MM.1S (cell line): ENCODE measurements around the gene DALRD3.

Source experiments
- DNase-seq: peaks from one replicate; pipeline ENCODE4 v3.0.0-alpha.2; 2015
- H2AFZ ChIP-seq: fragments of 300-600 bp; sonication (generic); 2 replicates; pipeline ENCODE4 v1.6.0; 2016; ENCODE audit warnings: antibody characterized with exemption, low read length
- H3F3A ChIP-seq: fragments of 300-600 bp; sonication (generic); 2 replicates; pipeline ENCODE4 v1.6.1; 2016; ENCODE audit warnings: mild to moderate bottlenecking, antibody characterized with exemption, low read length, moderate library complexity, mixed read lengths; ENCODE audit not compliant: insufficient read depth
- H3K27ac ChIP-seq: fragments of 300-600 bp; sonication (generic); 2 replicates; pipeline ENCODE4 v1.5.1; 2016; ENCODE audit warnings: mild to moderate bottlenecking, low read length
- H3K27me3 ChIP-seq: fragments of 300-600 bp; sonication (generic); replicated peaks from 2 replicates; pipeline ENCODE4 v1.6.0; 2016; ENCODE audit warnings: low read length; ENCODE audit not compliant: insufficient read depth
- H3K36me3 ChIP-seq: fragments of 300-600 bp; sonication (generic); replicated peaks from 2 replicates; pipeline ENCODE4 v1.6.1; 2016; ENCODE audit warnings: mild to moderate bottlenecking, low read length, mixed read lengths; ENCODE audit not compliant: insufficient read depth
- H3K4me1 ChIP-seq: fragments of 300-600 bp; sonication (generic); 2 replicates; pipeline ENCODE4 v1.6.1; 2016; ENCODE audit warnings: low read length, mixed read lengths
- H3K4me2 ChIP-seq: fragments of 300-600 bp; sonication (generic); 2 replicates; pipeline ENCODE4 v1.6.0; 2016; ENCODE audit warnings: low read depth, low read length
- H3K4me3 ChIP-seq: fragments of 300-600 bp; sonication (generic); 2 replicates; pipeline ENCODE4 v1.5.1; 2016; ENCODE audit warnings: low read length, mixed read lengths
- H3K79me2 ChIP-seq: fragments of 300-600 bp; sonication (generic); 2 replicates; pipeline ENCODE4 v1.6.1; 2016; ENCODE audit warnings: mixed run types, low read length, mixed read lengths
- H3K9ac ChIP-seq: fragments of 300-600 bp; sonication (generic); 2 replicates; pipeline ENCODE4 v1.6.1; 2016; ENCODE audit warnings: low read length, mixed read lengths
- H3K9me2 ChIP-seq: fragments of 300-600 bp; sonication (generic); replicated peaks from 2 replicates; pipeline ENCODE4 v1.6.1; 2016; ENCODE audit warnings: mild to moderate bottlenecking, low read length, mixed read lengths; ENCODE audit not compliant: insufficient read depth
- H3K9me3 ChIP-seq: fragments of 300-600 bp; sonication (generic); replicated peaks from 2 replicates; pipeline ENCODE4 v1.6.1; 2016; ENCODE audit warnings: mild to moderate bottlenecking, low read length, mixed read lengths; ENCODE audit not compliant: insufficient read depth
- H4K20me1 ChIP-seq: fragments of 300-600 bp; sonication (generic); 2 replicates; pipeline ENCODE4 v1.6.1; 2016; ENCODE audit warnings: mild to moderate bottlenecking, low read length, moderate library complexity, mixed read lengths; ENCODE audit not compliant: insufficient read depth
- CTCF ChIP-seq: fragments of 300-600 bp; sonication (generic); IDR thresholded peaks from 2 replicates; pipeline ENCODE4 v1.5.1; 2016; ENCODE audit warnings: antibody characterized with exemption, low read length, mixed read lengths
- EZH2 ChIP-seq: fragments of 300-600 bp; sonication (generic); optimal IDR thresholded peaks from 2 replicates; pipeline ENCODE3; 2017; ENCODE audit warnings: low read depth, mild to moderate bottlenecking, antibody characterized with exemption, low read length, mixed read lengths
- EZH2phosphoT487 ChIP-seq: fragments of 300-600 bp; sonication (generic); IDR thresholded peaks from 2 replicates; pipeline ENCODE4 v1.6.1; 2018; ENCODE audit warnings: antibody characterized with exemption, low read length

DALRD3 gene

DNA sequence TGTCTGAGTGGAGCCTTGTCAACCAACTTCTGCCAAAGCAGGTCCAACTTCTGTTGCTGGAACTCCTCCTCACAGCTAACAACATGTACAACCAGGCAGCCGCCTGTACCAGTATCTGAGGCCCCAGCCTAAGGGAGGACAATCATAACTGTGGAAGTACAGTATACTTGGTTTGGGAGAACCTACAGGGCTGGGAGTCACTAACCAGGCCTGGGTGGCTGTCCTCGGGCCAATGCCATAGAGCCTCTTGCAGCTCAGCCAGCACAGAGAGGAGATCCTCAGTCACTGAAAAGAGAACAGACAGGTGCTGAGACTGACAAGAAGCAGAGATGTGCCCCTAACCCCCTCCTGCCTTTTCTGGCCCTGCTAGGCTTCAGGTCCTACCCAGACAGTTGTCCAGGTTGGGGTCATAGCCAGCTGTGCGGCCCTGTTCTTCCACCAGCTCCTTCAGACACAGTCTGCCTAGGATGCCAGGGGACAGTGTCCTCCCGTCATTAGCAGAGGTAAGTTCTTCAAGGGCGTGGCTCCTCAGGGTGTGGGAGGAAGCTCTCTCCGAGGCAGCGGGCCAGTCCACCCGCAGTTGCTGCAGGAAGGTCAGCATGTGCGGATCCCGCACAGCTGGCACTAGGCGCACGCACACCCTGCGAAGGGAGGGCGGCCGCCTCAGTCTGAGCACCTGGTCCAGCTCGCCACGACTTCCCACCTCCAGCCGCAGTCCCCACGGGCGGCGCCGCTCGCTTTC lies 980 bp downstream of the DALRD3 start:
- Histone ChIP-seq H3K9me3 (no peaks in the 10 kb centered on the region), H3K4me3 (peak overlapping the region; percentile 86), H2AFZ (peak overlapping the region; percentile 74), H3K4me1 (peaks cover 16% of the 10 kb centered on the region), H3K27me3 (no peaks in the 10 kb centered on the region), H3K9ac (peak overlapping the region; percentile 73; the same call in 1 of the 2 replicates), H3K9me2 (no peaks in the 10 kb centered on the region), H3K27ac (peak overlapping the region; percentile 72; the same call in 1 of the 2 replicates), H3K4me2 (peak overlapping the region; percentile 95), H3F3A (peaks cover 58% of the 10 kb centered on the region), H3K79me2 (peaks cover 47% of the 10 kb centered on the region), H3K36me3 (peaks cover 7% of the 10 kb centered on the region; the same call in 1 of the 2 replicates), H4K20me1 (0 out of 2 replicates have a peak, but pooled peaks cover 2% of the 10 kb centered on the region)
- TF ChIP-seq EZH2 (no peak), CTCF (no peak), EZH2phosphoT487 (no peak)
- peak; percentile 34 for DNase-seq

GRCh38 chr3:49016414-49017228 lies 1.8 kb downstream of the DALRD3 start:
- H2AFZ ChIP-seq, result no peak overlapping the region
- no peaks in the 10 kb centered on the region for H3K27me3 ChIP-seq
- H3K4me1 ChIP-seq, result peaks cover 16% of the 10 kb centered on the region
- H4K20me1 ChIP-seq, result 0 out of 2 replicates have a peak, but pooled peaks cover 2% of the 10 kb centered on the region
- no peak overlapping the region for H3K4me3 ChIP-seq
- no peaks in the 10 kb centered on the region for H3K9me2 ChIP-seq
- no peaks in the 10 kb centered on the region for H3K9me3 ChIP-seq
- H3K9ac ChIP-seq, result no peak overlapping the region
- H3F3A ChIP-seq, result peaks cover 52% of the 10 kb centered on the region; the same call in 1 of the 2 replicates
- peak overlapping the region; percentile 95; the same call in 1 of the 2 replicates for H3K4me2 ChIP-seq
- no peak overlapping the region for H3K27ac ChIP-seq
- TF ChIP-seq EZH2phosphoT487 (no peak), CTCF (no peak), EZH2 (no peak)
- no peak for DNase-seq
- H3K36me3 ChIP-seq, result peaks cover 7% of the 10 kb centered on the region; the same call in 1 of the 2 replicates
- H3K79me2 ChIP-seq, result peaks cover 51% of the 10 kb centered on the region

DNA sequence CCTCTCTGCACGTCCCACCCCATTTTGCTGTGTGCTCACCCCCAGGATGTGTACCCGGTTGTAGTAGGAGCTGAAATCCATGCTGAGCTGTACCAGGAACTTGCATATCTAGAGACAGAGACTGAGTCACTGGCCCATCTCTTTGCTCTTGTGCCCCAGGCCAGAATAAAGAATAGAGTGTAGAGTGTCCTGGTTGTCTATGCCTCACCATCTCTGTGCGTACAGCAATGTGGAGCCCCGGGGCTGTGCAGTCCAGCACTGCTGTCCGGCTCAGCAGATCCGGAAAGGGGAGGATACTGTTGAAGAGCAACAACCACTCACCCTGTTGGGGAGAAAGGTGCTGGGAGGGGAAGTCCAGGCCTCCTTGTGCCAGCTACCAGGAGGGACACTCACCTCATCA lies 2.6 kb downstream of the DALRD3 start:
- Histone ChIP-seq H3K79me2 (peaks cover 55% of the 10 kb centered on the region), H3K27ac (no peak overlapping the region), H3K9ac (no peak overlapping the region)

More for the DNA sequence above, 2.6 kb downstream of the DALRD3 start:
- H3K4me1 ChIP-seq, result peaks cover 16% of the 10 kb centered on the region
- 0 out of 2 replicates have a peak, but pooled peaks cover 2% of the 10 kb centered on the region for H4K20me1 ChIP-seq
- H3K9me3 ChIP-seq, result no peaks in the 10 kb centered on the region
- no peaks in the 10 kb centered on the region for H3K9me2 ChIP-seq
- no peak overlapping the region for H3K4me3 ChIP-seq
- H3F3A ChIP-seq, result peaks cover 43% of the 10 kb centered on the region; the same call in 1 of the 2 replicates
- no peak for DNase-seq
- no peak for TF ChIP-seq CTCF
- TF ChIP-seq EZH2phosphoT487, result no peak
- TF ChIP-seq EZH2, result no peak
- no peak overlapping the region for H3K4me2 ChIP-seq
- no peaks in the 10 kb centered on the region for H3K27me3 ChIP-seq
- H2AFZ ChIP-seq, result no peak overlapping the region
- peaks cover 7% of the 10 kb centered on the region; the same call in 1 of the 2 replicates for H3K36me3 ChIP-seq
